GM19099 (cell line): ENCODE results near the gene IQGAP2.

Experiments
- POLR2A ChIP-seq: IDR thresholded peaks from 3 replicates; pipeline ENCODE4 v1.6.1; 2011; ENCODE audit warnings: low read depth; ENCODE audit not compliant: insufficient read length; ENCODE audit errors: extremely low read depth

IQGAP2 gene

GRCh38 chr5:76455531-76456133, 52.5 kb downstream of the IQGAP2 start:
- TF ChIP-seq POLR2A = no peak

DNA sequence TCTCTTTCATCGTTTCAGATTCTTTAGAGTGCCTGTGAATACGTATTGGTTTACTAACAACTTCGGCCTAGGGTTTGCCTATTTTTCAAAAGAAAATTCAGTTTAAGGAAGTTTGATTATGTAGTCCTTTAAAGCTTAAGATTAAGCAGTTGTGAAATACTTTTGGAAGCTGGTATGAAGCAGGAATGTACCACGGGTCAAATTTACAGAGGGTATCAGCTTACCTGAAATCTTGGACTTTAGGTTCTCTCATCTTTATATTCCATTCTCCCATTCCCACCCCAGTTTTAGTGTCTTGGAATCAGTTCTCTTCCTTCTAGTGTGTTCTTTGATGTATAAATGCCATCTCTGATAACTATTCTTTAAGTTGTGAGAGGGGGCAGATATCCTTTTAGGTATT, 53.2 kb downstream of the IQGAP2 start:
- no peak for TF ChIP-seq POLR2A

GRCh38 chr5:76457674-76458485, 54.8 kb downstream of the IQGAP2 start:
- no peak for TF ChIP-seq POLR2A

DNA sequence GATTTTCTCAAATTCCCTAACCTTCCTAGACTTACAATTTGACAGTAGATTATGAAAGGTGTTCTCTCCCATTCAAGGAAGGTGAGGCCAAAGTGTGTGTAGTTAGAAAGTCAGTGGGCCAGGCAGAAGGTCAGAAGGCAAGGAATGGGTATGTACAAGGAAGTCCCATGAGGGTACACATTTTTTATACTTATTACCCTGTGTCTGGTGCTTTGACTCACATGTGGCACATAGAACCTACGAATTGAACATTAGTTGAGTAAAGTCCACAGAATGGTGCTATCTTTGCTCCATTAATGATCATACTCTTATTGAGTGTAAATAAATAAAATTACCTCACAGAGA, 55.4 kb downstream of the IQGAP2 start:
- no peak for TF ChIP-seq POLR2A

GRCh38 chr5:76460104-76460503, 57.0 kb downstream of the IQGAP2 start:
- TF ChIP-seq POLR2A = no peak

DNA sequence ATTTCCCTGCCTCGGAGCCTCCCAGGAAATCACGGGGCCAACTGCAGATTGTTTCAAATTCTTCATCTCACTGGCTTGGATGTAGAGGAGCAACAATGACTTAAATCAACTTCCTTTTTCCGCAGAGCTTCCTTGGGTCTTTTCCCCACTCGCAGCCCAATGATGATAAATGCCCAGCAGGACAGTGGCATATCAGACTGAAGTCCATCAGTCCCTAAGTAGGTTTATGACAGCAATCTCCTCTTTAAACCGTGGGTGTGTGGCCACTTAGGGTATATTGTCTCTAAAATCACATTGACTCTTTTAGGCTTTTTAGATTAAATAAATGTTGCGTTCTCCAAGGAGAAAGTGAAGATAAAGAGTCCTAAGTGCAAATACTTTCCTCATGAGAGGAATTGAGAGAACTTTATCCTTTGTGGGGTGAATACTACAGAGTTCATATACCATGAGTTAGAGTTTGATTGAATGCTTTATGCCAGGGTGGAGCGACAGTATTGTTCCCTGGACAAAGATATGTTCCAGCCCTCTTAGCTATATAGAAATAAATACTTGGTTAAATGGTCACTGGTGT, 59.1 kb downstream of the IQGAP2 start:
- no peak for TF ChIP-seq POLR2A

DNA sequence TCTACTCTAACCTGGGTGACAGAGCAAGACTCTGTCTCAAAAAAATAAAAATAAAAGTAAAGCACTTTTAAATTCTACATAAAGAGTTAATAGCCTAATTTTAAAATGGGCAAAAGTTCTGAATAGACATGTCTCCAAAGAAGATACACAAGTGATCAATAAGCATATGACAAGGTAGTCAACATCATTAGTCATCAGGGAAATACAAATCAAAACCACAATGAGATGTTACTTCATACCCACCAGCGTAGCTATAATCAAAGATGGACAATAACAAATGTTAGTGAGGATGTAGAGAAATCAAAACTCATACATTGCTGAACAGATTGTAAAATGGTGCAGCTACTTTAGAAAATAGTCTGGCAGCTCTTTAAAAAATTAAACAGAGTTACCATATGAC, 64.1 kb downstream of the IQGAP2 start:
- TF ChIP-seq POLR2A = no peak

- no peak for TF ChIP-seq POLR2A
These were observed 65.7 kb downstream of the IQGAP2 start for GRCh38 chr5:76468635-76469425.

- no peak for TF ChIP-seq POLR2A
These were observed 66.7 kb downstream of the IQGAP2 start for GRCh38 chr5:76469656-76470290.

DNA sequence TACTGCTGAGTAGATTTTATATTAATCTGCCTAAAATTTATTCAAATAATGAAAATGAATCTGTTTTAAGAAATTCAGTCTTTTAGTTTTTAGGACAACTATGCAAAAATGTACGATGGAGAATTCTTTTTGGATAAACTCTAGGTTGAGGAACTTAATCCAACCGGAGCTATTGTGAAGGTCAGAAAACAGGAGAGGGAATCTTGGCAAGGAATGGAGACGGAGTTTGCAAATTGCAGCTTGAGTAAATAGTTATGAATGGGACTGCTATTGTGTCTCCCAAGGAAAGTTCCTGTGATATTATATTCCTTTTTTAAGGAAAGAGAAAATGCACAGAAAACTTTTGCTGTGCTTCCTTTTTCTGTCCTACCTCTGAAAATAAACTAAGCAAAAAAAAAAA, 67.9 kb downstream of the IQGAP2 start:
- TF ChIP-seq POLR2A = no peak

GRCh38 chr5:76471406-76471805, 68.3 kb downstream of the IQGAP2 start:
- TF ChIP-seq POLR2A = no peak

GRCh38 chr5:76471987-76472334, 68.9 kb downstream of the IQGAP2 start:
- no peak for TF ChIP-seq POLR2A

DNA sequence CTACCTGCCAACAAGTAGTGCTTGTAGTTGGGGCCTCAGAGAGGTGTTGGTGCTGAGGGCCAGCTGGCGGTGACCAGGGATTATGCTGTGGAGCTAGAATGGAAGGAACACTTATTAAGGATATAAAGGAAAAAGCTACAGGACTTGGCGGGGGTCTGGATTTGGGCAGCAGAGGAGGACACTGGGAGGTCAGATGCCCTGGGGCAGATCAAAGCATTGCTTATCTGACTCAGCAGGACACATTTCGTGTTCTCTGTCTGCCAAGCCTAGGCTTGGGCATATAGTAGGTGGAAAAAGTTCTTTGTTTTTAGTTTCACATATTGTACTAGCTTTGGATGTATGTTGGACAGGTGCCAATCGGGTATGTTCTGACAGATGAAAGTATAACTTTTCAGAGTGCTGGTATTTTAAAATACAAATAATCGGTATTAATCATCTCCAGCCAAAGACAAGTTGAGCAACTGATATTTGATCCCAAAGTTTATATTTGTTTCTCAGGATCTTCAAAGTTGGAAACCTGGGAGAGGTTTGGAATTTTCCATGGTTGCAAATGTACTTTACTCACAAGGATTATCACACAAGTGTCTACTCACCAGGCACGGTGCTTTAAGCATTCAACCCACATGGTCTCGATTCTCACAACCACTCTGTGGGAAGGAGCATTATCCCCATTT, 69.4 kb downstream of the IQGAP2 start:
- no peak for TF ChIP-seq POLR2A

GRCh38 chr5:76473009-76473336, 69.9 kb downstream of the IQGAP2 start:
- TF ChIP-seq POLR2A = no peak

- TF ChIP-seq POLR2A = no peak
These were observed 70.6 kb downstream of the IQGAP2 start for GRCh38 chr5:76473661-76474060.
